Measurements from ENCODE around the gene SLC39A9. TPM values are rescaled to one million over a fixed set of nuclear protein-coding genes. Genes with fewer than 3 reads are reported as not detected.

The SLC39A9 gene
- polyA plus RNA-seq, 1 donor from 2014 or later, result 88.5 TPM

DNA sequence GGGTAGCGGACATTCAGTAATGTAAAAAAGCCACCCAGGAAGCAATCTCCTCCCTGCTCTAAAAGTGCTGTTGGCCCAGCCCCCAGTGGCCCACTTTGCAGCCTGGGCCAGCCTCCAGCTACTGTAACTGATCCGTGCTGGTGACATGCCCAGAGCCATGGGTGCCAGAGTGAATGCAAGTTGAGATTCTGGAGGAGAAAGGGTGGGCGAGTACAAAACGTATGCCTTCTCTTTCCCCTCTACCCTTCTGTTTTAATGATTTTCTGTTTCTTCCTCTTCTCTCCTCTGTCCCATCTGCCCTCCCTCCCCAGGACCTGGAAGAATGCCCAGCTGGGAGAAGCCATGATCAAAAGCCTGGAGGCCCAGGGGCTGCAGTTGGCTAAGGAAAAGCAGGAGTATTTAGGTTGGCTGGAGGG is 102.9 kb downstream of the SLC39A9 start:
- H3F3A ChIP-seq (ENCODE audit: insufficient read depth, low read length, poor library complexity, severe bottlenecking), result no peaks in the 10 kb centered on the region
- H2AFZ ChIP-seq (ENCODE audit: low read depth, low read length), result no peak overlapping the region
- no peaks in the 10 kb centered on the region for H3K79me2 ChIP-seq (replicated peaks; ENCODE audit: insufficient read depth, low read length)
- no peaks in the 10 kb centered on the region for H3K9me3 ChIP-seq (ENCODE audit: low read length)
- no peak overlapping the region for H3K4me3 ChIP-seq (ENCODE audit: low read length)
- no peaks in the 10 kb centered on the region for H3K9me2 ChIP-seq (ENCODE audit: insufficient read depth, low read length)
- H3K9ac ChIP-seq (ENCODE audit: low read length), result no peak overlapping the region
- H3K4me2 ChIP-seq (ENCODE audit: low read length), result no peak overlapping the region
- H4K20me1 ChIP-seq (ENCODE audit: insufficient read depth), result no peaks in the 10 kb centered on the region
- H3K27me3 ChIP-seq (ENCODE audit: insufficient read depth, low read depth, low read length), result no peaks in the 10 kb centered on the region
- no peaks in the 10 kb centered on the region for H3K36me3 ChIP-seq (ENCODE audit: insufficient read depth, low read length)
- H3K27ac ChIP-seq (ENCODE audit: low read length), result no peak overlapping the region
- no peak for TF ChIP-seq SMC3 (conservative IDR thresholded peaks at IDR 0.05; ENCODE audit: poor library complexity)
- no peak for TF ChIP-seq EP300 (conservative IDR thresholded peaks at IDR 0.05; ENCODE audit: poor library complexity, severe bottlenecking)
- TF ChIP-seq, protein P1, sequence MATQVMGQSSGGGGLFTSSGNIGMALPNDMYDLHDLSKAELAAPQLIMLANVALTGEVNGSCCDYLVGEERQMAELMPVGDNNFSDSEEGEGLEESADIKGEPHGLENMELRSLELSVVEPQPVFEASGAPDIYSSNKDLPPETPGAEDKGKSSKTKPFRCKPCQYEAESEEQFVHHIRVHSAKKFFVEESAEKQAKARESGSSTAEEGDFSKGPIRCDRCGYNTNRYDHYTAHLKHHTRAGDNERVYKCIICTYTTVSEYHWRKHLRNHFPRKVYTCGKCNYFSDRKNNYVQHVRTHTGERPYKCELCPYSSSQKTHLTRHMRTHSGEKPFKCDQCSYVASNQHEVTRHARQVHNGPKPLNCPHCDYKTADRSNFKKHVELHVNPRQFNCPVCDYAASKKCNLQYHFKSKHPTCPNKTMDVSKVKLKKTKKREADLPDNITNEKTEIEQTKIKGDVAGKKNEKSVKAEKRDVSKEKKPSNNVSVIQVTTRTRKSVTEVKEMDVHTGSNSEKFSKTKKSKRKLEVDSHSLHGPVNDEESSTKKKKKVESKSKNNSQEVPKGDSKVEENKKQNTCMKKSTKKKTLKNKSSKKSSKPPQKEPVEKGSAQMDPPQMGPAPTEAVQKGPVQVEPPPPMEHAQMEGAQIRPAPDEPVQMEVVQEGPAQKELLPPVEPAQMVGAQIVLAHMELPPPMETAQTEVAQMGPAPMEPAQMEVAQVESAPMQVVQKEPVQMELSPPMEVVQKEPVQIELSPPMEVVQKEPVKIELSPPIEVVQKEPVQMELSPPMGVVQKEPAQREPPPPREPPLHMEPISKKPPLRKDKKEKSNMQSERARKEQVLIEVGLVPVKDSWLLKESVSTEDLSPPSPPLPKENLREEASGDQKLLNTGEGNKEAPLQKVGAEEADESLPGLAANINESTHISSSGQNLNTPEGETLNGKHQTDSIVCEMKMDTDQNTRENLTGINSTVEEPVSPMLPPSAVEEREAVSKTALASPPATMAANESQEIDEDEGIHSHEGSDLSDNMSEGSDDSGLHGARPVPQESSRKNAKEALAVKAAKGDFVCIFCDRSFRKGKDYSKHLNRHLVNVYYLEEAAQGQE (IDR thresholded peaks at IDR 0.05; ENCODE audit: borderline replicate concordance), result no peak
- no peak for TF ChIP-seq EZH2 (IDR thresholded peaks at IDR 0.05; ENCODE audit: borderline replicate concordance, insufficient read depth, low read length, poor library complexity, severe bottlenecking)
- TF ChIP-seq MXI1 (conservative IDR thresholded peaks at IDR 0.05; ENCODE audit: poor library complexity, severe bottlenecking), result no peak
- no peak for TF ChIP-seq TAF1 (IDR thresholded peaks at IDR 0.05; ENCODE audit: low read depth)

DNA sequence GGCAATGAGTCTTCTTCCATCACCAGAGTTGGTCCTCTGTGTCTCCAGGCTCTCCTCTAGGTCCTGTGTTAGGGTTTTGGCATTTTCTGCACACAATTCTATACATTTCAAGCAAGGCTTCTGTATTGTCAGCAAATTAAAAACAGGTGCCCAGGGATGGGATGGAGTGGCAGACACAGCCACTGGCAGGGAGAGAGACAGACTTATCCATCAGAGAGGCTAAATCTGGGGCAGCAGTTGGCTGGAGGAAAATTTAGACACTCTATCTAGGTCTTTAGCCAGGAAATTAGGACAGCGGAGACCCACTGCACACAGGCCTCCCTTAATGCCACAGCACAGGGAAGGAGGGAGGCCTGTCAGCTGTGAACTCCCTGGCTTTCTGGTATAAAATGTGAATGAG is 106.3 kb downstream of the SLC39A9 start:
- H4K20me1 ChIP-seq (ENCODE audit: insufficient read depth), result no peaks in the 10 kb centered on the region
- H3K4me2 ChIP-seq (ENCODE audit: low read length), result no peak overlapping the region
- no peak overlapping the region for H3K4me3 ChIP-seq (ENCODE audit: low read length)
- no peak overlapping the region for H3K27ac ChIP-seq (ENCODE audit: low read length)
- no peaks in the 10 kb centered on the region for H3F3A ChIP-seq (ENCODE audit: insufficient read depth, low read length, poor library complexity, severe bottlenecking)
- no peak overlapping the region for H2AFZ ChIP-seq (ENCODE audit: low read depth, low read length)
- H3K36me3 ChIP-seq (ENCODE audit: insufficient read depth, low read length), result no peaks in the 10 kb centered on the region
- no peaks in the 10 kb centered on the region for H3K79me2 ChIP-seq (replicated peaks; ENCODE audit: insufficient read depth, low read length)
- H3K27me3 ChIP-seq (ENCODE audit: insufficient read depth, low read depth, low read length), result no peaks in the 10 kb centered on the region
- no peak overlapping the region for H3K9ac ChIP-seq (ENCODE audit: low read length)
- H3K9me2 ChIP-seq (ENCODE audit: insufficient read depth, low read length), result no peaks in the 10 kb centered on the region
- no peak for TF ChIP-seq SMC3 (conservative IDR thresholded peaks at IDR 0.05; ENCODE audit: poor library complexity)
- TF ChIP-seq, protein P2, sequence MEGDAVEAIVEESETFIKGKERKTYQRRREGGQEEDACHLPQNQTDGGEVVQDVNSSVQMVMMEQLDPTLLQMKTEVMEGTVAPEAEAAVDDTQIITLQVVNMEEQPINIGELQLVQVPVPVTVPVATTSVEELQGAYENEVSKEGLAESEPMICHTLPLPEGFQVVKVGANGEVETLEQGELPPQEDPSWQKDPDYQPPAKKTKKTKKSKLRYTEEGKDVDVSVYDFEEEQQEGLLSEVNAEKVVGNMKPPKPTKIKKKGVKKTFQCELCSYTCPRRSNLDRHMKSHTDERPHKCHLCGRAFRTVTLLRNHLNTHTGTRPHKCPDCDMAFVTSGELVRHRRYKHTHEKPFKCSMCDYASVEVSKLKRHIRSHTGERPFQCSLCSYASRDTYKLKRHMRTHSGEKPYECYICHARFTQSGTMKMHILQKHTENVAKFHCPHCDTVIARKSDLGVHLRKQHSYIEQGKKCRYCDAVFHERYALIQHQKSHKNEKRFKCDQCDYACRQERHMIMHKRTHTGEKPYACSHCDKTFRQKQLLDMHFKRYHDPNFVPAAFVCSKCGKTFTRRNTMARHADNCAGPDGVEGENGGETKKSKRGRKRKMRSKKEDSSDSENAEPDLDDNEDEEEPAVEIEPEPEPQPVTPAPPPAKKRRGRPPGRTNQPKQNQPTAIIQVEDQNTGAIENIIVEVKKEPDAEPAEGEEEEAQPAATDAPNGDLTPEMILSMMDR (IDR thresholded peaks at IDR 0.05; ENCODE audit: poor library complexity, severe bottlenecking), result no peak
- H3K9me3 ChIP-seq (ENCODE audit: low read length), result no peaks in the 10 kb centered on the region
